Prostate gland (tissue), 2 donors: ENCODE results near the gene CORO6.

Source experiments
- CTCF ChIP-seq, 4 experiments: fragments of 200-600 bp in 2 of 4; fragments of 450-650 bp in 2 of 4; sonication (generic) in 2 of 4; IDR thresholded peaks; 1 replicate in 3 of 4; 2 replicates in 1 of 4; pipeline ENCODE4 v1.5.1; 2016 to 2019; ENCODE audit warnings: antibody characterized with exemption in 4 of 4, mild to moderate bottlenecking in 2 of 4, moderate library complexity in 2 of 4
- POLR2A ChIP-seq: fragments of 450-650 bp; IDR thresholded peaks from one replicate; pipeline ENCODE4 v1.6.1; 2016; ENCODE audit warnings: antibody characterized with exemption, mild to moderate bottlenecking

- no peak for TF ChIP-seq CTCF (IDR thresholded peaks at IDR 0.05)
- no peak for TF ChIP-seq POLR2A
Observed at GRCh38 chr17:29652976-29653375, 30.3 kb upstream of the CORO6 start.
